ENCODE data around the gene COL1A2. TPM values are rescaled to one million over a fixed set of nuclear protein-coding genes. Genes with fewer than 3 reads are reported as not detected.

COL1A2 gene
- total RNA-seq, 1 donor from 2014 or later: 46.9 TPM

DNA sequence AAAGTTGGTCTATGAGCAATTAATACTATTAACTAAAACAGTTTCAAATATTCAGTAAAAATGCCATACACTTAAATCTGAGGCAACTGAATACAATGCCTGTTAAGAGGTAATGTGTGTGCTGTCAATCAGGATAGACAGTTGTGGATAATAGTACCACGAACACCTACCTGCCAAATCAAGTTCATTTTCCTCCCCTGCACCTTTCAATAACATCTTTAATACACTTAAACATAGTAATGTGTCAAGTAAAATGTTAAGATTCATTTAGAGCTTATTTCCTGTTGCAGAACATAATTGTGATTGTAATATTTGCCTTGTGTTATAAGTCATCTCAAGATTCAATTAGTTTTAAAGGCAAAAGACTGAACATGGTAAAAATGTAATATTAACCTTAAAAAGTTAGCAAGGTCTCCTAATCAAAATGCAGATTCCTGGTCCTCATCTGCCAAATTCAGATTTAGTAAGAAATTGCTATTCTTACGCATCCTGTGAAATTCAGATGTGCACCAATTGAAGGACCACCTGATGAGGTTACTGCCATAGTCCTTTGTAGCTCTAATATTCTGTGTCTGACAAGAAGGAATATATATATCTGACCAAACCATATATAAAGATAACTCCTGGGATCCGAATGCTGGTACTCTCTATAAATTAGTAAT lies 37.1 kb downstream of the COL1A2 start:
- Histone ChIP-seq H3K36me3 (ENCODE audit: control insufficient read depth, insufficient read depth, low read length) (no peaks in the 10 kb centered on the region), H3K4me3 (ENCODE audit: low read depth, low read length) (no peak overlapping the region), H3K27me3 (ENCODE audit: control insufficient read depth, insufficient read depth, low read length) (no peaks in the 10 kb centered on the region)
- DNase-seq (ENCODE audit: low read depth) (no peak), FAIRE-seq (no peak)
- TF ChIP-seq, protein P1, sequence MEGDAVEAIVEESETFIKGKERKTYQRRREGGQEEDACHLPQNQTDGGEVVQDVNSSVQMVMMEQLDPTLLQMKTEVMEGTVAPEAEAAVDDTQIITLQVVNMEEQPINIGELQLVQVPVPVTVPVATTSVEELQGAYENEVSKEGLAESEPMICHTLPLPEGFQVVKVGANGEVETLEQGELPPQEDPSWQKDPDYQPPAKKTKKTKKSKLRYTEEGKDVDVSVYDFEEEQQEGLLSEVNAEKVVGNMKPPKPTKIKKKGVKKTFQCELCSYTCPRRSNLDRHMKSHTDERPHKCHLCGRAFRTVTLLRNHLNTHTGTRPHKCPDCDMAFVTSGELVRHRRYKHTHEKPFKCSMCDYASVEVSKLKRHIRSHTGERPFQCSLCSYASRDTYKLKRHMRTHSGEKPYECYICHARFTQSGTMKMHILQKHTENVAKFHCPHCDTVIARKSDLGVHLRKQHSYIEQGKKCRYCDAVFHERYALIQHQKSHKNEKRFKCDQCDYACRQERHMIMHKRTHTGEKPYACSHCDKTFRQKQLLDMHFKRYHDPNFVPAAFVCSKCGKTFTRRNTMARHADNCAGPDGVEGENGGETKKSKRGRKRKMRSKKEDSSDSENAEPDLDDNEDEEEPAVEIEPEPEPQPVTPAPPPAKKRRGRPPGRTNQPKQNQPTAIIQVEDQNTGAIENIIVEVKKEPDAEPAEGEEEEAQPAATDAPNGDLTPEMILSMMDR (IDR thresholded peaks at IDR 0.05; ENCODE audit: insufficient read depth, low read length, severe bottlenecking): no peak

GRCh38 chr7:94432281-94432670 lies 37.6 kb downstream of the COL1A2 start:
- no peaks in the 10 kb centered on the region for H3K36me3 ChIP-seq (ENCODE audit: control insufficient read depth, insufficient read depth, low read length)
- no peak for DNase-seq (ENCODE audit: low read depth)
- no peak overlapping the region for H3K4me3 ChIP-seq (ENCODE audit: low read depth, low read length)
- no peak for FAIRE-seq
- TF ChIP-seq, protein P1 (IDR thresholded peaks at IDR 0.05; ENCODE audit: insufficient read depth, low read length, severe bottlenecking): no peak
- H3K27me3 ChIP-seq (ENCODE audit: control insufficient read depth, insufficient read depth, low read length): no peaks in the 10 kb centered on the region

- FAIRE-seq: no peak
- H3K4me3 ChIP-seq (ENCODE audit: low read depth, low read length): no peak overlapping the region
- H3K36me3 ChIP-seq (ENCODE audit: control insufficient read depth, insufficient read depth, low read length): no peaks in the 10 kb centered on the region
- DNase-seq (ENCODE audit: low read depth): no peak
- H3K27me3 ChIP-seq (ENCODE audit: control insufficient read depth, insufficient read depth, low read length): no peaks in the 10 kb centered on the region
- TF ChIP-seq, protein P1 (IDR thresholded peaks at IDR 0.05; ENCODE audit: insufficient read depth, low read length, severe bottlenecking): no peak
Observed at GRCh38 chr7:94432817-94433216, 38.1 kb downstream of the COL1A2 start.

DNA sequence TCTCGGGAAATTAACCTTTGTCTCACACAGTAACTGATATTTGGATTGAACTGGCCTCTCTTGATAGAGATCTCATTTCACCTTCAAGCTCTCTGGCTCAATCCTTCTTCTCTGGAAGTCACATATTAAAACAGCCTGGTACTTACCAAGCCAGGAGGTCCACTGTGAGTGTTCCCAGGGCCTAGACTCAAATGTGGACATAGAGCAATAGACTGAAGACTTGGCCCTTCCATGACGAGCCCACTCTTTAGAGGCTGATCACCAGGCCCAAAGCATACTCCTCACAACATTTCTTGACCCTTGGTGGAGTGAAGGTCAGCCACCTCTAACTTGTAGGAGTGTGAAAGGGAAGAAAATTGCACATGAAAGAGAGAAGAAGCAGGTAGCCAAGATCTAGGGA lies 38.5 kb downstream of the COL1A2 start:
- no peak for FAIRE-seq
- DNase-seq (ENCODE audit: low read depth): no peak

GRCh38 chr7:94434042-94434441 lies 39.3 kb downstream of the COL1A2 start:
- DNase-seq (ENCODE audit: low read depth): no peak
- no peaks in the 10 kb centered on the region for H3K36me3 ChIP-seq (ENCODE audit: control insufficient read depth, insufficient read depth, low read length)
- FAIRE-seq: no peak
- no peak overlapping the region for H3K4me3 ChIP-seq (ENCODE audit: low read depth, low read length)
- no peaks in the 10 kb centered on the region for H3K27me3 ChIP-seq (ENCODE audit: control insufficient read depth, insufficient read depth, low read length)
- TF ChIP-seq, protein P1 (IDR thresholded peaks at IDR 0.05; ENCODE audit: insufficient read depth, low read length, severe bottlenecking): no peak

More for the DNA sequence above, 38.5 kb downstream of the COL1A2 start:
- no peak overlapping the region for H3K4me3 ChIP-seq (ENCODE audit: low read depth, low read length)
- no peaks in the 10 kb centered on the region for H3K27me3 ChIP-seq (ENCODE audit: control insufficient read depth, insufficient read depth, low read length)
- no peaks in the 10 kb centered on the region for H3K36me3 ChIP-seq (ENCODE audit: control insufficient read depth, insufficient read depth, low read length)
- TF ChIP-seq, protein P1 (IDR thresholded peaks at IDR 0.05; ENCODE audit: insufficient read depth, low read length, severe bottlenecking): no peak
